ENCODE data around the gene MIPEP.
"Not testable (repeated sequence)": the region's sequence is repeated elsewhere in the genome, so short reads cannot be mapped to it uniquely, and the experiment has no call there.

The MIPEP gene

GRCh38 chr13:23770428-23770827 is 118.8 kb downstream of the MIPEP start:
- no peak for DNase-seq

- no peak for DNase-seq
These were observed 119.8 kb downstream of the MIPEP start for GRCh38 chr13:23769401-23769800.

GRCh38 chr13:23767838-23768237 is 121.4 kb downstream of the MIPEP start:
- no peak for DNase-seq

- no peak for DNase-seq
These were observed 122.3 kb downstream of the MIPEP start for GRCh38 chr13:23766939-23767338.

DNA sequence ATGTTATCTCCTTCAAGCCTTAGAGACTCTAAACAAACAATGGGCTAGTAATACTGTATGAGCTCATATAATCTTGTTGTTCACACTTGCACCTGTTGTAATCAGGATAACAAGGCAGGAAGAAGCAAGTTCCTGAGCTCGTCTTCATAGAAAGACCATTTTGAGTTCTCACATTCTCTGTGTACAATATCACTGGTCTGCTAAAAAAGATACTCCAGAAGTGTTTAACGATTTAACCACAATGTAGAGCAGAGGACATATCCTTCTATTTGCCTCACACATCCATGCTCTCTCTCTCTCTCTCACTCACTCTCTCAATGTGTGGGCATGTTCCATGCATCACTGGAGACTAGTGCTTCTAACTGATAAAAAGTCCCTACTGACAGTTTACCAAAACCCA is 122.9 kb downstream of the MIPEP start:
- no peak for DNase-seq

DNA sequence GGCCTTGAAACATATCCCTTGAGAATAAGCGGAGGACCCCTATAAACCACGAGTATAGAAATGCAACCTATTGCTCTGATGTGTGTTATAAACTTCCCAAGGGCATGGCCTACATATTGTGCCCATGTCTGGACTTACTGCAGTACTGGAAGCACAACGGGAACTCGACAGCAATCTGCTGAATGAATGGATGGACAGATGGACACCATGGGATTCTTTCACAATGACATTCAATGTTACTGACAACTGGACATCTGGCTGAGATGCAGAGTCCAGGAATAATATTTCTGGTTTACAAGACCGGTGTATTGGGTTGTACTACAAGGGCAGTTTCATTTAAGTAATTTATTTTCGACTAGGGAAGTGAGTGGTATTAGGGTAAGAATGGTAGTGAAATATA is 123.7 kb downstream of the MIPEP start:
- DNase-seq, result no peak

GRCh38 chr13:23763318-23763717 is 125.9 kb downstream of the MIPEP start:
- no peak for DNase-seq

- DNase-seq, result not testable (repeated sequence)
These were observed 127.4 kb downstream of the MIPEP start for GRCh38 chr13:23761760-23762159.

- no peak for DNase-seq
These were observed 129.2 kb downstream of the MIPEP start for GRCh38 chr13:23760000-23760399.

- no peak for DNase-seq
These were observed 130.2 kb downstream of the MIPEP start for GRCh38 chr13:23758798-23759527.

- DNase-seq, result no peak
These were observed 134.2 kb downstream of the MIPEP start for GRCh38 chr13:23754997-23755396.

DNA sequence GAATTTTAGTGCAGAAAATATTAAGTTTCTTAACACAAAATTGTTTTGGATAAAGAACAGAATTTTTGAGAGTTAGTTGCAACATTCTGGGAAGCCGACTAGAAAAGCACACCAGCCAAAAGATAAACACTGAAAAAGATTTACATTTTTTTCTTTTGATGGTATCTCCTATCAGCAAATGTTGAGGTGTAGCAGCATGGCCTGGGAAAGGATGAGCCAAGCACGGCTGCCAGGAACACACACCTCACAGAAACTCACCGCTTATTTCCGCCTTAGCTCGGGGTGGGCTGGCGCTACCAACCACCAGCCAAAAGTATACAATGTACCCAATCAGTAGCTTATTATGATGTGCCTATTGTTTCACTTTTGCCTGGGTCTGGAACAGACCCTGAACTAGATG is 134.7 kb downstream of the MIPEP start:
- DNase-seq, result no peak

- DNase-seq, result no peak
These were observed 135.7 kb downstream of the MIPEP start for GRCh38 chr13:23753458-23753857.

DNA sequence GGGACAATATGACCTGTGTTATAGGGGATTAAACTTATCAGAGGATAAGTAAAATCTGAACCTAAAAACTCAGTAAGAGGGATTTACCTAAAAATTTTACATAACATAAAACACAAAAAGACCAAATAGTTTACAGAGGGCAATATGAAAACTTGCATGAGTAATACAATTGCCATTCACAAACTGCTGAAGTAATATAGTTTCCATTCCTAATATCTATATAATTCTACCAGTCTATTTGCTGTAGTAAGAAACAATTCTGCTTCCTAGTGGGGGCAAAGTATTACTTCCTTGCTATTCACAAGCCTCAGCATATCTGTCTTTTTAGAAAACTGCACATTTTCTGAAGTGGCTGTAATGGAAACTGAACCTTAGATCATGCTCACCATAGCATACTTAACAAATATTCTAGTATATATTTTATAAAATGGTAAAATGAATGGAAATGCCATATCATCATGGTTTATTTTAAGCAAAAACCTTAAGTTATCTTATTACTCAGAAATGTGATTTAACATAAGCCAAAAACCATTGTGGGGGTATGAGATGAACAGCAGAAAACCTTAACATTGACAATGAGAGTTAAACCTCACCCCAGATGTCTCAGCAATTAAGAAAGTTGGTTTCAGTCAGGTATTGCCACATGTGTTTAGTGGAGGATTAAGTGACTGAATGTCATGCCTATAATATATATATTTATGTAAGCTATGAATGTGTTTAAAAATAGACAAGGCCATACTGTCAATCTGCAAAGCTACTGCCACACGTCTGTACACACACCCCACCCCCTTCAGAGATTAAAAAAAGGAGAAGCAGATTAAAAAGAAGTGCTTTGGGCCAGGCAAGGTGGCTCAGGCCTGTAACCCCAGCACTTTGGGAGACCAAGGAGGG is 136.8 kb downstream of the MIPEP start:
- no peak for DNase-seq

- DNase-seq, result no peak
These were observed 138.0 kb downstream of the MIPEP start for GRCh38 chr13:23751195-23751594.

GRCh38 chr13:23750383-23751121 is 138.6 kb downstream of the MIPEP start:
- no peak for DNase-seq

GRCh38 chr13:23749288-23749873 is 139.8 kb downstream of the MIPEP start:
- DNase-seq, result no peak

DNA sequence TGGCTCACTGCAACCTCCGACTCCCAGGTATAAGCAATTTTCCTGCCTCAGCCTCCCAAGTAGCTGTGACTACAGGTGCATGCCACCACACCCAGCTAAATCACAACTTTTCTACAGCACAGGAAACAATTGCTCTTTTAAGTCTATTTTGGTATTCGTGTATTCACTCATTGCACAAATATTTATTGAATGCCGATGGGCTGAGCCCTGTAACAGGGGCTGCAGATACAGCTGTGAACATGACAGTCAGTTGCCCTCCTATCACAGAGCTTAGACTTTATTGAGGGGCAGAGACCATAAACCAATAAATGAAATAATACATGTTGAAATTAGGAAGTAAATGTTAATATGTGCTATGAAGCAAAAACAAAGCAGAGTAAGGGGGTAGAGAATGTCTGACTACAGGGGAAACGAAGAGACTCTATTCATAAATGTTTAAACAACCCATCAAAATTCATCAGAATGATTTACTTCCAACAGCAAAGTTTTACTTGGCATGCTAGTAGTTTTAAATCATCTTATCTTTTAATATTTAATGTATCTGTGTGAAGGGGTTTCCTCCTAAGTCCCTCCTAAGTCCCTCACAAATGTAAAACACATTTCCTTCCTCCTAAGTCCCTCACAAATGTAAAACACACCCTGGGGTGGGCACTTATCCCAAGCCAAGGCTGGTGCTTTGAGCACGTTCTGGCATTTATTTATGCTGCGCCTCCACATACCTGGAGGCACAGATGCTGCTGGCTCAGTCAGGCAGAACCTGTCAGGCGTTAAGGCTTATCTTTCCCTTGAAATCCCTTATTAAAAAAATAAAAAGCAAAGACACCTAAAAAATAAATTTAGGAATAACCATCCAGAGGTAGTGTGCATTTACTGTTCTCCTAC is 140.8 kb downstream of the MIPEP start:
- DNase-seq, result no peak

DNA sequence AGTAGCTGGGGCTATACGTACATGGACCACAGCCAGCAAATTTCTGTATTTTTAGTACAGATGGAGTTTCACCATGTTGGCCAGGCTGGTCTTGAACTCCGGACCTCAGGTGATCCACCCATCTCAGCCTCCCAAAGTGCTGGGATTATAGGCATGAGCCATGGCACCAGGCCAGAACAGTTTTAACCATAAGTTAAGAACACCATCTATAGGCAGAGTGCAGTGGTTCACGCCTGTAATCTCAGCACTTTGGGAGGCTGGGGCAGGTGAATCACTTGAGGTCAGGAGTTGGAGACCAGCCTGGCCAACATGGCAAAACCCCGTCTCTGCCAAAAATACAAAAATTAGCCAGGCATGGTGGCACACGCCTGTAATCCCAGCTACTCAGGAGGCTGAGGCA is 143.1 kb downstream of the MIPEP start:
- not testable (repeated sequence) for DNase-seq

DNA sequence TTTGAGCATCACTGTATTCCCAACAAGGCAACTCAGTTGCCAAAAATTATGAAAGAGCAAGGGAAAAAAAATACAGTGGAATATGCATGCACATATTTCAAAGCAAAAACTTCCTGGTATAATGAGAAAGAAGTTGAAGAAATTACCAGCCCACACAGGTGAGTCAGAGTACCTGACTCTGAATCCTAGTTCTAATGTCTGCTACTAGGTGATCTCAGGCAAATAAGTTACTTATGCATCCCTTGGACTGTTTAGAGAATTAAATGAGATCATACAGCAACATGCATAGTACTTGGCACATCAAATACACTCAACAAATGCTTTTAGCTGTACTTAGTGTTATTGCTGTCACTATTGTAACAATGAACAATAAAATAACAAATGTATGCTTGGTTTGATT is 144.9 kb downstream of the MIPEP start:
- no peak for DNase-seq

- DNase-seq, result no peak
These were observed 145.7 kb downstream of the MIPEP start for GRCh38 chr13:23743278-23744076.

Measured in midbrain (tissue), 1 donor.